HS-27A (cell line): ENCODE results near the gene RGMB.

Experiments used
- DNase-seq: peaks from one replicate; pipeline ENCODE4 v3.0.0-alpha.2; 2012; ENCODE audit warnings: low read depth, missing footprints

The RGMB gene

DNA sequence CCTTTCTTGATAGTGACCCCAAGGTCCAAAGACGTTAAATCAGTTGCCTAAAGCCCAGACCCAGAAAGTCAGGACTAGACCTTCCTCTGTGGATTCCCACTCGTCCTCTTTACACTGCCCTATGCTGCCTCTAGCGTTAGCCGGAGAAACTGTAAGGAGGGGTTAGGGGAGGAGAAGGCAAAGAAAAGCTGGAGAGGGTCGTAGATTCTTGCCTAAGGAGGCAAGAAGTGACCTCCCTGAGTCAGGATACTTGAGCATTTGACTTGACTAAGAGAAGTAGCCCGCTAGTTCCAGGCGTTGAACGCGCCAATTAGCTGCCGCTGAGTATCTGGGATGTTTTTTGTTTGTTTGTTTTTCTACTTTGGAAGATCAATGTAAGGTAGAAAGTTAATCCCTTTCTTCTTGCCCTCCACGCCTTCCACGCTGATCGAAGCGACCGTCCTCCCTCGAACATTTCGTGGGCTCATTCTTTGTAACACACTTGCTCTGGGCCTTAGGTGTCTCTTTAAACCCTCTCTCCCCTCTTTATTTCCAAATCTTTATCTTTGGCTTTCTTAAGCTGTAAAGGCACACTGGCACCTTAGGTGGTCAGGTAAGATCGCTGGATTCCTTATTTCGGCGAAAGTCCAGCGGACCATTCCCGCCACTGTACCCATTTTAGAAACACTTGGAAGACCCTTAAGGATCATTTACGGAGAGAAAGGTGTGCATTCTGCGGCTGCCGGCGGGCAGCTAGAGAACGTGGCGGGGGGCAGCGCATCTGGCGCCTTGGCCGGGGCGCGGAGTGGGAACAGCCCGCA lies 5.1 kb upstream of the RGMB start:
- DNase-seq: no peak

DNA sequence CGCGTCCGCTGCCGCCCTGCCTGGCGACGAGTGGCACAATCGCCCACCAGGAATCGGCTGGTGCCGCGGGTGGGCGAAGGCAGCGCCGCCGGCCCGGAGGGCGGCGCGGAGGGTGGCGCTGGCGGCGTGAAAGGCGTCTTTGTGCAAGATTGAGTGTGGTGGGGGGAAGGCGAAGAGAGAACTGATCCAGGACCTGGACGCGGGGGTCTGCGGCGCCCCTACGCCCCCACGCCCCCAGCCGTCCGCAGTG lies 4.6 kb upstream of the RGMB start:
- no peak for DNase-seq

GRCh38 chr5:98769210-98769958 lies 4.1 kb upstream of the RGMB start:
- no peak for DNase-seq

DNA sequence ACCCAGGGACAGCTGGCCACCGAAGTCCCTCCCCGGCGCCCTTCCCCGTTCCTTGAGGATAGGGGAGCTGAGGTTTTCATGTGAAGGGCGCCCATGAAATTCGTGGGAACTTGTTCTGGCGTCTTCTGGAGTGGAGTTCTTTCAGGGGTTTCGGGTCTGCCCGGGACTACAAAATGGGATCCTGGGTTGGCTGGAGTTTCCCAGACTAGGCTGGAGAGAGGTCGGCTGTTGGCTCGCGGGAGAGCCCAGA lies 3.6 kb upstream of the RGMB start:
- no peak for DNase-seq

DNA sequence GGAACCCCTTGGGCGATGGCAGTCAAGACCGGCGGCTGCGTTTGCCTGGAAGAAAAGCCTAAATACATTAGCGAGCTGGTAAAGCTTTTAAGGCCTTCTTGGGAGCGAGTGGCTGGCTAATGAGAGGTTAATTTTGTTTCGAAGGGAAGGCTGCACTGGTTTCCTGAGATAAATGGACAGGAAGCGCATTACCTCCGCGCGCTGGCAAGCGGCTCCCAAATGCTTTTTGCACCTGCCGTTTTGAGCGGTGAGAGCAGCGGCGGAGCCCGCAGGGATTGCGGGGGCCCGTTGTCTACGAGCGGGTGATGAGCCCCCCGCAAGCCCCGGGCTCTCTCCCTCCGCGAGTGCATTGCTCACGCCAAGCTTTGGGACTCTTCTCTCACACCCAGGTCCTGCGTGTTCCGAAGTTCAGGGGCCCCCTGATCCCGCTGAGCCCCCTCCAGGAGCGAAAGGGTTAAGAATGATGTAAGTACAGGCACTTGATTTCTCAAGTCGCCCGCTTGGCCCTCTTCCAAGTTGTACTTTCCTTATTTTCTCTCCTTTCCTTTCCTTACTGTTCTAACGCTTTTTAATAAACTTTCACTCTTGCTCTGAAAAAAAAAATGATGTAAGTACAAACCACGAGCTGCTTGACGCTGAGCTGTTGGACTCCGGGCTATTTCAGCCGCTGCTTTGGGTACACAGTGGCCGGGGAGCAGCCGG lies 3.1 kb upstream of the RGMB start:
- DNase-seq: no peak

- no peak for DNase-seq
Measured at GRCh38 chr5:98770911-98771322, 2.5 kb upstream of the RGMB start.

DNA sequence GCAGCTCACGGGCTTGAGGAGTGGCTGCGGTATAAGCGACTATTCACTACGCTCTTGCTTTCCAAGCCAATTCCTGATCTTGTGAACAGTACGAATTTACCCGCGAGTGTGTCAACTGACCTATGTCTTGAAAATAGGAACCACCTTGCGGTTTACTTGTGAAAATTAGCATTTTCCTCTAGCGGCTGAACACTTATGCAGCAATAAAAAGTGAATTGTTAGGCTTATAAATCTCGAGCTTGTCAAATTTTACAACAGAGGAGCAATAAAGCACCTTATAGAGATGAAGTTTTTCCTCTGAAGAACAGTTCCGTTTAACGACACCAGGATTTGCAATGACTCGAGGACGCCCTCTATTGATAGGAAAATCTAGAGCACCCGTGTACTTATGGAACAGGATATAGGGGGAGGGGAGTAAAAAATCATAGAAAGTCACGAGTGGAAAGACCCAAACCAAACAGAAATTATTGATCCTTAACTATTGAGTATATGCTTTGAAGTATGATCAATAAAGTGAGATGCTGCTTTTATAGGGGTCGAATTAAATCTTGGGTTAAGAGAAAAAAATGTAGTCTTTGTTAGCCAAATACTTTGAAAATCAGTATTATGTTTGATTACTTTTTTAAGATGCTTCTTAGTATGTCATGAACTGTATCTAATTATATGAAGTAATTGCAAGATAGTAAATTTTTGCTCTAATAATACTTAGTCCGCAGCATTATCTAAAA lies 1.9 kb upstream of the RGMB start:
- DNase-seq: no peak

DNA sequence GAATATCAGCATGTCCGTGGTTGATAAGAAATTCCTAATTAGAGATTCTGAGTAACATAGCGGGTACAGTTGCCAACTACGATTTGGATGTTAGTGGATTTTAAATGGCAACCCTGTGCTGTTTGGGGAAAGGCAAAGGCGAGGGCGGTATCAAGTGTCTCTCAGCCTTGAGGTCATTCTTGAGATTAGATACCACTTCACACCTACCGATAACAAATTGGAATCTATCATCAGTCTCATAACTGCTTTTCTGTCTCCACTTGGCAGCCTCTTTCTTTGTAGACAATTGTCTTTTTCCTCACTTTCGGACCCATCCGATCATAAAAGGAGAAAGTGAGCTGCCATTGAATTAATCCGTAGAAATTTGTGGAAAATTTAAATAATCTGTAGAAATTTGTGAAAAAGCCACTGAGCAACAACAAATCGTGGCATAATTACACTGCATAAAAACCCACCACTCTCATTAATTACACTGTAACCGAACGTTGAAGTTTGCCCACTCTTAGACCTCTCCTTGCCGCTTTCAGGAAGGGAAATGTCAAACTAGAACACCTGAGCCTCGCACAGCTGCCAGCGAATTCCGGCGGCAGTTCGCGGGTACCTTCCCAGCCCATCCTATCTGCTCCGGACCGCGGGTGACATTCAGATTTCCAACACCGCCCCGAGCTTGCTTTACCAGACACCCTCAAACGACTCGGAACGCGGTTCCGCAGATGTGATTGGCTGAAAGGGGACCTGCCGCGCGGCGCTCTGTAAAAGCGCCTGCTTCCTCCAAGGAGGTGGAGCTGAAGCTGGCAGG lies 849 bp upstream of the RGMB start:
- DNase-seq: no peak

- no peak for DNase-seq
Measured at GRCh38 chr5:98773214-98773463, 324 bp upstream of the RGMB start.

- no peak for DNase-seq
Measured at GRCh38 chr5:98774192-98775033, 950 bp downstream of the RGMB start.

- no peak for DNase-seq
Measured at GRCh38 chr5:98775246-98776065, 2.0 kb downstream of the RGMB start.

DNA sequence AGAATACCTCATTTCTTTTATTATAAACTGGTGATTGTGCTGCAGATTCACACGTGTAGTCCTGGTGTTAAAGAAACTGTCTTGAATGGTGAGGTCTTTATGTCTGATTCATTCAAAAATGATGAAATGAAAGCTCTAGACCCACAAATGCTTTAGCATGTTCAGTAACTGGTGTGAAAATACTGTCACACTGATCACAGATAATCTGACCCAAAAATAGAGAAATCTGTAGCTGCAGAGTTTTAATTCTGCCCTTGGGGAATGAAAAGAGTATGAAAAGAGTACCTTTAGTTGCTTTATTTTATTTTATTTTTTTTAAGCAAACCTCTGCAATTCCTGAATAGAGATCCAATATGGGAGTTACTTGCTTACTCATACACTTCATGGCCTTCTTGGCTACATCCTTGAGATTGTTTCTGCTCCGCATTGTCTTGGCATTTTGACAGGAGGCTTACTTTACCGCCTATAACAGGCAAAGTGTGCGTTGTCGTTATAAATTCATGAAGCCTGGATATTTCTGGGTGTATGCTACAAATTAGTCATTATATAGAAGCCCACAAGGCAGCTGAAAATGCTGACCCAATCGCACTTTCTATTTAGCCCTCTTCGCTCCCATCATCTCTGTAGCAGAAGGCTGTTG lies 2.7 kb downstream of the RGMB start:
- no peak for DNase-seq

DNA sequence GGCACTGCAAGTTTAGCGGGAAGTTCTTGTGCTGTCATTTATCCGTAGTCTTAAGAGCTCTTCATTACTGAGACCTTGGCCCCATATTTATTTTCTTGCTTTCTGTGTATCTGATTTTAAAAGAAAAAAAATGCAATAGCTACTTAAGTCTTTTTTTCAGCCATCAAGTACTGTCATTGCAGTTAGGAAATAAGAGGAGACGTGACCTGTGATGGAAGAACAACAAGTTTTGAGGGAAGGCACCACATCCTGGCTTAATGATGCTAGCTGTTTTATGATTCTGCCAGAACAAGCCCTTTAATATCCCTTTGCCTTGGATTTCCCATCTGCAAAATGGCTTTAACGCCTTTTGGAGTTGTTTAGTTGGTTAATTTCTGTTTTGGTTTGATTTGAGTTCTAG lies 3.8 kb downstream of the RGMB start:
- no peak for DNase-seq

DNA sequence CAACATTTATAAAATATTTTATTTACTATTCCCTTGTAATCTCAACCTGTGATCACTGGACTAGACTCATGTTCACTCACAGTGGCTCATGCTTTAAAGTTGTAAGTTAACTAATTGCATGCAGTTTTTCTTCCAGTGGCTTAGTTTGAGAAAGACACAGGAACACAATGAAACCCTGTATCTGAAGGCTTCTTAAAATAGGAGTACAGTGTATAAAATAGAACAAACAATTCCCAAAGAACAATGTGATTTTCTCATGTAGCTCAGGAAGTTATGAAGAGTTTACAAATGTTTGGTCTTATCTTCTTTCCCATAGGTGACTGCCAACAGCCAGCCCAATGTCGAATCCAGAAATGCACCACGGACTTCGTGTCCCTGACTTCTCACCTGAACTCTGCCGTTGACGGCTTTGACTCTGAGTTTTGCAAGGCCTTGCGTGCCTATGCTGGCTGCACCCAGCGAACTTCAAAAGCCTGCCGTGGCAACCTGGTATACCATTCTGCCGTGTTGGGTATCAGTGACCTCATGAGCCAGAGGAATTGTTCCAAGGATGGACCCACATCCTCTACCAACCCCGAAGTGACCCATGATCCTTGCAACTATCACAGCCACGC lies 5.9 kb downstream of the RGMB start:
- no peak for DNase-seq

DNA sequence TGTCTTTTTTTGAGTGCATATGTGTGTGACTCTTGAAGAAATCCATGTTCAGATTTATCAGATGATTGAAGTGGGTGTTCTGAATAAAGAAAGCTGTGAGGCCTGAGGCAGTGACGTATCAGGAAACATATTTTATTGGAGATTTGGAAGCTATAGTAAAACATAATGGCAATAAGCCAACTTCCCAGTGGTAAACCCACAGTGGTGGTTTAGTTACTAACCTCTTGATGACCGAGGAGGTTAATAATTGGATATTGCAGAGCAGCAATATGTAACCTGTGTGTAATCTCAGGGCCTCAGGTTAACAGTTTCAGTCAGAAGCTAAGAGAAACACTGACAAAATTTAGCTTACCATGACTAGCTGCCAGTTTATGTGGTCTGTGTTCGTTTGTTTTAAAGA lies 6.9 kb downstream of the RGMB start:
- no peak for DNase-seq

DNA sequence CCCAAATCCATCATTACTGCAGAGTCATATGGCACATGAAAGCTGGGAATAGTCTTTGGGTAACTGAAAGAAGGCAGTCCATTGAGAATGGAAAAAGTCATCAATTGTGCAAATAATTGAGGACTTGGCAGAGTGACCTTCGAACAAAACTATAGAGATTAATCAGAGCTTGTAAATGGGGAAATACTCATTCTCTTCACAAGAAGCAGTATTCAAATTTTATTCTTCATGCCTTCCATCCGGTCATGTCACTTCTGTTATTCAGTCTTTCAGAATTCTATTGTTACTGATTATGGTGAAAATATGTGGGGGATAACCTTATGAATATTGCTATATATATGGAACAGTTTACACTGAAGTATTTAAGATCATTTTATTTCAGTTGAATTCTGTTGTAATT lies 8.1 kb downstream of the RGMB start:
- no peak for DNase-seq

DNA sequence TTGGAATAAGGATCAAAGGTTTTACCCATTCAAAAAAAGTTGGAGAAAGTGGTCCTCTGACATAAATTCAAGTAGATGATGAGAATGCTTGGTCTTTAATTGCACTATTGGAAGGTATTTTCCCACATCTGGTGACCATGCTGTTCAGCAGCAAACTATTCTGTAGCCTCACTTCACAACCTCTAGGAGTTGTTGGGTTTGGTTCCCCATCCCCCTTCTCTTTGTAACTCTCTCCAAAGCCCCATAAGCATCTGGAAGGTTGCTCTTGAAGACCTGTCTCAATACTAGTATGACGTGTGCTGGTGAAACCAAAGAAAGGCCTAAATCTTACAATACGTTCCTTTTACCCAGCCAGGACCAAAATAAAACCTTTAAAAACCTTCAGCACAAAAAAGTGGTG lies 8.5 kb downstream of the RGMB start:
- no peak for DNase-seq

DNA sequence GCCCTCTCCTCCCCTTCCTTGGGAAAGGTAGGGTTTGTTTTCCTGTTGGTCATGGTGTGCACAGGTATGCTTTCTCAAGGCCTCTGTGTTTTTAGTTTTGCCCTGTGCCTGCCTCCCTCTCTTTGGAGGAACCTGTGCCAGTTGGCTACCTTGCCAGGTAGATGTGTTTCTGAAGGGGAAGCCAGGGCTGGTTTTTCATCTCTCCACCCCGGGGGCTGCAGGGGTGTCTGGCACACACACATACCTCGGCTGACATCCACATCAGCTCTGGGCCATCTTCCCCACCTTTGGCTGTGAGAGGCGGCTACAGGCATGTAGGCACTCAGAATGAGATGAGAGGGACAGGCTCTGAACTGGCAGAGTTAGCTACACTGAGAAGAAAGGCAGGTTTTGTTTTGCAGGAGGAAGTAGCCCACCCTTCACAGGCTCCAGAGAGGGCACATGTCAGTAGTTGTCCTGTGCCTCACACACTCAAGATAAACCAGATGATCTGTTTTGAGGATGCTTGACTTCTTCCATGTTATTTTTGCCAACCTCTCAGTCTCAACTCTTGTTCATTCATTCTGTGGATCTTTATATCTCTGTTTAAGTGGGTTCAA lies 9.7 kb downstream of the RGMB start:
- no peak for DNase-seq

GRCh38 chr5:98784411-98784810 lies 10.9 kb downstream of the RGMB start:
- no peak for DNase-seq
